ENCODE data around the gene MCUB. TPM values are rescaled to one million over a fixed set of nuclear protein-coding genes. Genes with fewer than 3 reads are reported as not detected.

Gene MCUB
- total RNA-seq, 1 experiment from 2014 or later: 18.6 TPM

DNA sequence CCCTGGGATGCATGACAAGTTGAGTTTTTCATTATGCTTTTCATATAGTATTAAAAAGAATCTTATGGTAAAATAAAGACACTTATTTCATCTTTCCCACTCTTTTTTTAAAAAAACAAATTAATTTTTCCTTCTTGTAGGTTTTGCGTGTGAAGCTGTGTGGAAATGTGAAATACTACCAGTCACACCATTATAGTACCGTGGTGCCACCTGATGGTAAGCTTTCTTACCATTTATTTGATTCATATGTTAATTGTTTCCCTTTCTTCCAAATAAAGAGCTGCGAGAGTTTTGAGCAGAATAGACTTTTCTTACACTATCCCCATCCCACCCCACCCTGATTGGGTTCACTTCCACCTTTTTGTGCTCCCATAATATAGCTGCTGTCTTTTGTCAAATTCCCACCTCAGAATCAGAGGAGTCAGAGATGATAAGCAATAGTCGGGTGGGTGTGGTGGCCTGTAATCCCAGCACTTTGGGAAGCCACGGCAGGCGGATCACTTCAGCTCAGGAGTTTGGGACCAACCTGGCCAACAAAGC lies 98.9 kb downstream of the MCUB start:
- Histone ChIP-seq H3K4me2 (ENCODE audit: low read length) (no peak overlapping the region), H3K36me3 (ENCODE audit: control insufficient read depth in 1 of 2, insufficient read depth in 2 of 2, low read length in 2 of 2) (no peaks in the 10 kb centered on the region), H3K4me1 (ENCODE audit: control insufficient read depth in 1 of 2, insufficient read depth in 2 of 2, low read length in 2 of 2) (no peaks in the 10 kb centered on the region), H4K20me1 (ENCODE audit: insufficient read depth) (no peaks in the 10 kb centered on the region), H3K79me2 (ENCODE audit: insufficient read depth, low read length) (no peaks in the 10 kb centered on the region), H2AFZ (ENCODE audit: low read depth, low read length, poor library complexity, severe bottlenecking) (no peak overlapping the region), H3K9ac (ENCODE audit: low read length) (no peak overlapping the region), H3K27me3 (ENCODE audit: insufficient read depth, low read length) (no peaks in the 10 kb centered on the region), H3K4me3 (replicated peaks in 1 of 2; ENCODE audit: low read depth in 1 of 2, low read length in 2 of 2) (no peak overlapping the region), H3K27ac (ENCODE audit: low read depth, low read length) (no peak overlapping the region), H3K9me2 (ENCODE audit: insufficient read depth) (no peaks in the 10 kb centered on the region), H3K9me3 (ENCODE audit: control insufficient read depth in 1 of 2, insufficient read depth in 1 of 2, low read depth in 1 of 2, low read length in 2 of 2) (no peaks in the 10 kb centered on the region)
- DNase-seq (ENCODE audit: low read depth, low spot score) (no peak), ATAC-seq (no peak)
- ChIA-PET POLR2A (no interaction called here), CTCF (interaction anchor here (1.1 kb wide), 1 partner anchor 231 kb away, joined by 5 read pairs; no protein-coding TSS in a partner anchor), RAD21 (ENCODE audit: low non-redundant PET in 1 of 2, low total read pairs in 2 of 2, uncharacterized antibody in 2 of 2, unreplicated experiment in 2 of 2) (interaction anchor here in 1 of 2 experiments (0.6 kb wide), 1 partner anchor 340 kb away, joined by 3 read pairs; no protein-coding TSS in a partner anchor)
- intact Hi-C loops (cut with micrococcal nuclease): no loop called here
- TF ChIP-seq, protein P1, sequence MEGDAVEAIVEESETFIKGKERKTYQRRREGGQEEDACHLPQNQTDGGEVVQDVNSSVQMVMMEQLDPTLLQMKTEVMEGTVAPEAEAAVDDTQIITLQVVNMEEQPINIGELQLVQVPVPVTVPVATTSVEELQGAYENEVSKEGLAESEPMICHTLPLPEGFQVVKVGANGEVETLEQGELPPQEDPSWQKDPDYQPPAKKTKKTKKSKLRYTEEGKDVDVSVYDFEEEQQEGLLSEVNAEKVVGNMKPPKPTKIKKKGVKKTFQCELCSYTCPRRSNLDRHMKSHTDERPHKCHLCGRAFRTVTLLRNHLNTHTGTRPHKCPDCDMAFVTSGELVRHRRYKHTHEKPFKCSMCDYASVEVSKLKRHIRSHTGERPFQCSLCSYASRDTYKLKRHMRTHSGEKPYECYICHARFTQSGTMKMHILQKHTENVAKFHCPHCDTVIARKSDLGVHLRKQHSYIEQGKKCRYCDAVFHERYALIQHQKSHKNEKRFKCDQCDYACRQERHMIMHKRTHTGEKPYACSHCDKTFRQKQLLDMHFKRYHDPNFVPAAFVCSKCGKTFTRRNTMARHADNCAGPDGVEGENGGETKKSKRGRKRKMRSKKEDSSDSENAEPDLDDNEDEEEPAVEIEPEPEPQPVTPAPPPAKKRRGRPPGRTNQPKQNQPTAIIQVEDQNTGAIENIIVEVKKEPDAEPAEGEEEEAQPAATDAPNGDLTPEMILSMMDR (IDR thresholded peaks at IDR 0.05 in 2 of 3, conservative IDR thresholded peaks at IDR 0.05 in 1 of 3; ENCODE audit: borderline replicate concordance in 1 of 3, insufficient read depth in 1 of 3, low read depth in 2 of 3, low read length in 2 of 3): 0 out of 6 replicates have a peak, but pooled peaks of 1 of the 3 experiments have one; percentile 4
- TF ChIP-seq ZFX (IDR thresholded peaks at IDR 0.05) (no peak), TCF7L2 (IDR thresholded peaks at IDR 0.05; ENCODE audit: borderline replicate concordance, extremely low read depth, insufficient read depth, insufficient read length) (no peak), RAD21 (IDR thresholded peaks at IDR 0.05; ENCODE audit: low read depth) (peak; percentile 35; the same call in 1 of the 2 replicates), JUND (IDR thresholded peaks at IDR 0.05) (no peak), FOSL1 (IDR thresholded peaks at IDR 0.05; ENCODE audit: low read depth) (no peak), YY1 (IDR thresholded peaks at IDR 0.05; ENCODE audit: extremely low read depth, insufficient replicate concordance, low read depth, low read length) (no peak), POLR2A (IDR thresholded peaks at IDR 0.05; ENCODE audit: borderline replicate concordance, extremely low read depth, insufficient read depth, insufficient read length) (no peak)
- TF ChIP-seq, protein P2, sequence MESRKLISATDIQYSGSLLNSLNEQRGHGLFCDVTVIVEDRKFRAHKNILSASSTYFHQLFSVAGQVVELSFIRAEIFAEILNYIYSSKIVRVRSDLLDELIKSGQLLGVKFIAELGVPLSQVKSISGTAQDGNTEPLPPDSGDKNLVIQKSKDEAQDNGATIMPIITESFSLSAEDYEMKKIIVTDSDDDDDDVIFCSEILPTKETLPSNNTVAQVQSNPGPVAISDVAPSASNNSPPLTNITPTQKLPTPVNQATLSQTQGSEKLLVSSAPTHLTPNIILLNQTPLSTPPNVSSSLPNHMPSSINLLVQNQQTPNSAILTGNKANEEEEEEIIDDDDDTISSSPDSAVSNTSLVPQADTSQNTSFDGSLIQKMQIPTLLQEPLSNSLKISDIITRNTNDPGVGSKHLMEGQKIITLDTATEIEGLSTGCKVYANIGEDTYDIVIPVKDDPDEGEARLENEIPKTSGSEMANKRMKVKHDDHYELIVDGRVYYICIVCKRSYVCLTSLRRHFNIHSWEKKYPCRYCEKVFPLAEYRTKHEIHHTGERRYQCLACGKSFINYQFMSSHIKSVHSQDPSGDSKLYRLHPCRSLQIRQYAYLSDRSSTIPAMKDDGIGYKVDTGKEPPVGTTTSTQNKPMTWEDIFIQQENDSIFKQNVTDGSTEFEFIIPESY (IDR thresholded peaks at IDR 0.05; ENCODE audit: extremely low read depth, insufficient replicate concordance, low read length): no peak
- TF ChIP-seq, protein P3, sequence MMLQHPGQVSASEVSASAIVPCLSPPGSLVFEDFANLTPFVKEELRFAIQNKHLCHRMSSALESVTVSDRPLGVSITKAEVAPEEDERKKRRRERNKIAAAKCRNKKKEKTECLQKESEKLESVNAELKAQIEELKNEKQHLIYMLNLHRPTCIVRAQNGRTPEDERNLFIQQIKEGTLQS (IDR thresholded peaks at IDR 0.05): no peak
- BruUV-seq (replicated peaks): no TSS peak
